GOT3 (cell line): ENCODE measurements around the gene PTBP2.

Experiments
- DNase-seq: peaks from one replicate; lab custom pipeline; 2025; ENCODE audit warnings: mixed read lengths; lab: John Stamatoyannopoulos, UW

Gene PTBP2, protein sequence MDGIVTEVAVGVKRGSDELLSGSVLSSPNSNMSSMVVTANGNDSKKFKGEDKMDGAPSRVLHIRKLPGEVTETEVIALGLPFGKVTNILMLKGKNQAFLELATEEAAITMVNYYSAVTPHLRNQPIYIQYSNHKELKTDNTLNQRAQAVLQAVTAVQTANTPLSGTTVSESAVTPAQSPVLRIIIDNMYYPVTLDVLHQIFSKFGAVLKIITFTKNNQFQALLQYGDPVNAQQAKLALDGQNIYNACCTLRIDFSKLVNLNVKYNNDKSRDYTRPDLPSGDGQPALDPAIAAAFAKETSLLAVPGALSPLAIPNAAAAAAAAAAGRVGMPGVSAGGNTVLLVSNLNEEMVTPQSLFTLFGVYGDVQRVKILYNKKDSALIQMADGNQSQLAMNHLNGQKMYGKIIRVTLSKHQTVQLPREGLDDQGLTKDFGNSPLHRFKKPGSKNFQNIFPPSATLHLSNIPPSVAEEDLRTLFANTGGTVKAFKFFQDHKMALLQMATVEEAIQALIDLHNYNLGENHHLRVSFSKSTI

DNA sequence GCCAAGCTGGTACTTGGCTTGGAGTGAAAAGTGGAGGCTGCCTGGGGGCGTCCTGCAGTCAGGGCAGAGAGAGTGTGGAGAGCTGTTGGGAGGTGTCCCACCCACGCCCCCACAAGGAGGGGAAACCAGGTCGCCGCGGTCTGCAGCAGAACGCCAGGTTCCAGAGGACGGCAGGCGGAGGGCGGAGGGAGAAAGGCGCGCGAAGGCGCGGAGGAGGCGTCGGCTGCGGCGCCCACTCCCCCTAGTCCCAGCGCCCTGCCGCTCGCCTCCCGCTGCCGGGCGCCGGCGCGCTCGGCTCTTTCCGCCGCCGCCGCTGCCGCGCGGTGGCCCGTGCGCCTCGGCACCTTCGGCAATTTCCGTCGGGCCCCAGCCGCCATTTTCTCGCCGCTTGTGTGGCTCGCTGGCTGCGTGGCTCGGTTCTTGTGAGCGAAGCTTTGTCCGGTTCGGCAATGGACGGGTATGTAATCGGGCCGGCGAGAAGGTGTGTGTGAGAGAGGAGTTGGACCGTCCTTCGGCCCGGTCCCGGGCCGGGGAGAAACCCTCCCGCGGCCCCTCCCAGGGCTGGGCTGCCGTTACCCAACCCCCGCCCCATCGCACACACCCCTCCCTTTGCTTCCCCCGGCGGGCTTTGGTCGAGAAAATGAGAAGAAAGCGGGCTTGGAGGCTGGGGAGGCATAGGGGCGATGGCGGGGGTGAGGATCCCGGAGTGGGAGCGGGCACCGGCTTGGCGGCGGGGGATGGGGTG is at the start of gene PTBP2:
Gene PTBP2, plus strand, starts transcription at position 369 of the 745 bp plus-strand sequence. Its CDS starts 81 bp downstream, at position 450.
- peak; percentile 5 for DNase-seq

DNA sequence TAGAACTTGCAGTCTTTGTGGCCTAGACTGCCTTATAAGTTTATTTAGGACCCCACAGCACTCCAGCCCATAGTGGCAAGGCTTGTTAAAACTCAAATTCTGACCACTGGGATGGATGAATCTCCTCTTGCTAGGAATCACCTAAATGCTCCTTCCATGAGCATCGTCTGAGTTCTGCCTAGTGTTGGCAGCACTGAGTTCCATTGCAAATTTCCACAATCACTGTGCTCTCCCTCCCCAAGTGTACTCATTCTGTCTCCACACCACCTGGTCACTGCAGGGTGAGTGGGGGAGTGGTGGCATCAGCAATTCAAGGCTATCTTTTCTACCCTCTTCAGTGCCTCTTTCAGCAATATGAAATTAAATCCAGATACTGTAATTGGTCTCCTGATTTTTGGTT is 46.7 kb upstream of the PTBP2 start:
- no peak for DNase-seq

DNA sequence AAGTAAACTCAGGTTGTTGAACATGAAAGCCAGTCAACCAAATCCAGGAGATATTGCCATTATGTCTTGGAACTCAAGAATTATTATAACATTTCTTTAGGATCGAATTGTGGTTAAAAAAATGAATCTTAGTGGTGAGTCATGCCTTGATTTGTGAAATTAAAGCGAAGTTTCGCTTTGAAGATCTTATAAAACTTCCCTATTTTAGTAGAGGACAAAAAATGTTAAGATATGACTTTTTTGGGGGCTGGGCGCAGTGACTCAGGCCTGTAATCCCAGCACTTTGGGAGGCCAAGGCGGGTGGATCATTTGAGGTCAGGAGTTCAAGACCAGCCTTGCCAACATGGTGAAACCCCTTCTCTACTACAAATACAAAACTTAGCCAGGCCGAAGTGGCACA is 39.5 kb upstream of the PTBP2 start:
- DNase-seq = no peak

DNA sequence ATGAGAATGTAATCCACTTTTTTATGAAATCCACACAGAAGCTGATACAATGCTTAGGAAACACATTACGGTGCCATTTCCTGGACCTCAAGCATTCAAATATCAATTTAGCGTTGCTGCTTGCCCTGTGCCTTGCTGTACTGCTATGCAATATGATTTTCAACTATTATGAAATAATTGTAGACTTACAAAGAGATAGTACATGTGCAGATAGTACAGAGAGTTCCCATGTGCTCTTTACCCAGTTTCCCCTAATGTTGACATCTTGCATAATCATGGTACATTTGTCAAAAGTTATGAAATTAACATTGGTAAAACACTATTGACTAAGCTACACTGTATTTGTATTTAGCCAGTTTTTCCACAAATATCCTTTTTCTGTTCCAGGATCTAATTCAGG is 37.7 kb upstream of the PTBP2 start:
- DNase-seq = no peak

DNA sequence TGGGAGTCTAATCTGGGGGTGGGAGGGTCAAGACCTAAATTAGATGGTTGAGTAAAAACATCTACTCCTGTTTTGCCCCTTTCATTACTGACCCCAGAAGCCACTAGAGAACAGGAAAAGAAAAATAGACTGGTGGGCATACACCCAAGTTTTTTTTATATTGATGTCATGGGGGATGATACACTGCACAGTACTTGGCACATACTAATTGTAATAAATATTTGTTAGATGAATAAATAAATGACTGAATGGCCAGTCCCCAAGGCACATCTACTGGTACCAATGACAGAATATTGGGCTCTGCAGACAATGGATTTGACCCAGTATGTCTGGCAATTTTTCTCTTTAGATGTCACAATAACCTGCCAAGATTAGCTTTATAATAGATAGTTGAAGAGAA is 36.8 kb upstream of the PTBP2 start:
- no peak for DNase-seq

DNA sequence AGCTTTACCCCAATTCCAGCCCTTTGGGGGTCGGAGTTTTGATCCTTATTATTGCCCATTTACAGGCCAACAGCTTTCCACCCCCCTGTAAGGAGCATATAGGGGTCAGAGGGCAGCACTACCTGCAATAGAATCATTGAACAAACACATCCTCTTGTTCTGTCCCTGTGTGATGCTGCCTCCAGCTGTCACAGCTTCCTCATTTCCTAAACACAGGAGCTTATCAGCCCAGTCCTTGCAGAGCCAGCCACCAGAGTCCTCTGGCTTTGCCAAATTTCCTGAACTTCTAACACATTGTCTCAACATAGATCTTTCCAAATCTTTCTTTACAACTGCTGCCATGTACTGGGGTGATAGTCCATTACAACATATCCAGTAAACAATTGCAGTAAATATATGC is 32.8 kb upstream of the PTBP2 start:
- no peak for DNase-seq

DNA sequence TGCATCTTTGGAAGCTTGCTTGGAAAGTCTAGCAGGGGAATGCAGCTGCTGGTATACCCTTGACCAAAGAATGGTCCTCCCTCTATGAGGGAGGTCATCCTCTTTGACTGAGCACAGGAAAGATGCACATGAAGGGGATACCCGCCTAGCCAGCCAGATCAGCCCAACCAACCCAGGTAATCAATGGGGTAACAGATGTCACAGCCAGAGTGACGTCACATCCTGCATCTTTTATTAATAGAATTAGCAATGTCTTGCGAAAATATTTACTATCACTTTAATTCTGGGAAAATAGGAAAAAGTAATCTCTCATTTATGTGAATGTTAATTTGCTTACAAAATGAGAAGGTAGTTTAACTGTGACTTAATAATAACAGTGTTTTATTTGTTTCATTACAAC is 25.6 kb upstream of the PTBP2 start:
- no peak for DNase-seq

DNA sequence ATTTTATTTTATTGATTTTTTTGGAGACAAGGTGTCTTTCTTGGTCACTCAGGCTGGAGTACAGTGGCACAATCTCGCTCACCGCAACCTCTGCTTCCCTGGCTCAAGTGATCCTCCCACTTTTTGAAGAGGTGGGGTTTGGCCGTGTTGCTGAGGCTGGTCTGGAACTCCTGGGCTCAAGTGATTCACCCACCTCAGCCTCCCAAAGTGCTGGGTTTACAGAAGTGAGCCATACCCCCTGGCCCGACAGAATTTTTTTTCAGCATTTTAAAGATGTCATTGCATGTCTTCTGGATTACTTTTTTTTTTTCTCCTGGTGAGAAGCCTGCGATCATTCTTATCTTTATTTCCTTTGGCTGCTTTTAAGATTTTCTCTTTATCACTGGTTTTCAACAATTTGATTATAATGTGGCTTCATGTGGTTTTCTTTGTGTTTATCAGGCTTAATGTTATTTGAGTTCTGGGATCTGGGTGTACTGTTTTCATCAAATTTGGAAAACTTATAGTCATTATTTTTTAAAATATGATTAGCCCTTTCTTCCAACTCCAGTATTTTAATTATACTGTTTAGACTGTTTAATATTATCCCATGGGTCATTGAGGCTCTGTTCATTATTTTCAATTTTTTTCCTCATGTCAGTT is 23.1 kb upstream of the PTBP2 start:
- no peak for DNase-seq

DNA sequence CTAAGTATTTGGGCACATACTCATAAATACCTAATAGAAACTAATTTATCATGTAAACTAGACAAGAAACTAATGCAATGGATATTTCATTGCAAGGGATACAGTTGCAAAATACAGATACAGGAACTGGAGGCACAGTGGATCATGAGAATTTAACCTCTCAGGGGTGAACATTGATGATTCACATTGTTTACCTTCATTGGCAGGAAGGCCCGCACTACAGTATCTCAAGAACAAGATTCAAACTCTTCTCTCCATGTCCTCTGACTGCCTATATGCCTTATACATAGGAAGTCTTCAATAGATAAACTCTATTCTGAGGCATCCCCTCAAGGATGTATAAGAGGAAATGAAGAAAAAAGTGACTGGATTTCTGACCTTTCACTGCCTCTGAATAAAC is 18.4 kb upstream of the PTBP2 start:
- DNase-seq = no peak

DNA sequence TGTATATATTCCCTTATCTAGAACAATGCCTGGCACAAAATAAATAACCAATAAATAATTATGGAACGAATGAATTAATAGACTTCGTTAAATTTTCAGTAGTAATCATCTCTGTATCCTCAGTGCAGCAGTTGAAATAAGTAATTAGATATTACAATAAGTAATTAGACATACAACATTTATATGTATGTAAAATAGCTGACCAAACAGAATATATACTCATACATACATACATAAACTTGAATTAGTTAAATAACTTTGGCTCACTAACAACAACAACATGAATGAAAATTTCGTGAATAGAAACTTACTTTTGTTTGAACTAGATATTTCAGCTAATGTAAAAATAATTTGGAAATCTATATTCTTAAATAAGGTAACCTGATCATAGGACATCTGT is 14.6 kb upstream of the PTBP2 start:
- no peak for DNase-seq

DNA sequence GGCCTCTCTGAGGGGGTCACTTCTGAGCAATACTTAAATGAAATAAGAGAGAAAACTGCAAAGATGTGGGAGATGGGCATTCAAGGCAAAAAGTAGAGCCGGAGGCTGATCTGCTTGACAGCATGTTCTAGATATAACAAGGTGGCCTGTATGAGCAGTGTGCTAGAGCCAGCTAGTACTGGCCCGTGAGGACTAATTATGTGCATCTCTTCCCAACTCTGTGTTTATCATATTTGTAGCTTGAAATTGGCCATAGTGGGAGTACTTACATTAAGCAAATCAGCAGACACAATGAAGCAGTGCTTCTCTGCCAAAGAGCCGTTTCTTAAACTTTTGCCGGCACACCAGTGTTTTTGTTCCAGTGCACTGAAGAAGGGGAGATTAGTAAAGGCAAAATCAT is 13.1 kb upstream of the PTBP2 start:
- DNase-seq = no peak

DNA sequence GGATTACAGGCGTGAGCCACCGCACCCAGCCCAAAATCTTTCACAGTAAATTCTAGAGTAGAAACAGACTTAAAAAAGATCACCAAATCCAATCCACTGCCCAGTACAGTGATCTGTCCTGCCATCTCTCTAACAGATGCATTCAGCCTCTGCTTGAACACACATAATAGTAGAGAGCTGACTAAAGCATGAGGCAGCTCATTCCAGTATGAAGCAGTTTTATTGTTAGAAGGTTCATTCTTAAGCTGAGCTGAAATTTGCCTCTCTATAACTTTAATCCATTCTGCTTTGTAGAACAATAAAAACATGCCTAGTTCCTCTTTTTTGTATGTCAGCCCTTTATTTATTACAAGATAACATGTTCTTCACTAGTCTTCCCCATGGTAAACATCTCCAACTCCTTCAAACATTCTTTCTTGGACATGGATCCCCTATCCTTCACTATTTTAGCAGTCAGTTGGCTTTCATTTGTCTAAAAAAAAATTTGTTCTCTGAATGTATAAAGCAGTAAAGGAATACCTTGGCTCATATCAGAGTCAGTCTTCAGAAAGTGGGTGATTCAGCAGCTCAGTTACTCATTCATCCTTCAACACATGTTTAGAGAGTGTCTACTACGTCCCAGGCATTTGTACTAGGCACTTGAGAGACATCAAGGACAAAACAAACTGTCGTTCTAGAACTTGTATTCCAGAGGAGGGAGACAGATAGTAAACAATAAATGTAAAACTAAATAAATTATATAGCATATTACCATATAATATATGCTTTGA is 10.7 kb upstream of the PTBP2 start:
- DNase-seq = no peak

DNA sequence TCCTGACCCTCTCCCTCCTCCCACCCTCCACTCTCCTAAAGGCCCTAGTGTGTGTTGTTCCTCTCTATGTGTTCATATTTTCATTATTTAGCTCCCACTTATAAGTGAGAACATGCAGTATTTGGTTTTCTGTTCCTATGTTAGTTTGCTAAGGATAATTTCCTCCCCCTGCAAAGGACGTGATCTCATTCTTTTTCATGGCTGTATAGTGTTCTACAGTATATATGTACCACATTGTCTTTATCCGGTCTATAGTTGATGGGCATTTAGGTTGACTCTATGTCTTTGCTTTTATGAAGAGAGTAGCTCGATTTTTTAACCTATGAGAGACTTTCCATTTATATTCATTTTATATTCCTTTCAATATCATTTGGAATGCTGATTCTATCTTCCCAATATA is 7.9 kb upstream of the PTBP2 start:
- DNase-seq = no peak

DNA sequence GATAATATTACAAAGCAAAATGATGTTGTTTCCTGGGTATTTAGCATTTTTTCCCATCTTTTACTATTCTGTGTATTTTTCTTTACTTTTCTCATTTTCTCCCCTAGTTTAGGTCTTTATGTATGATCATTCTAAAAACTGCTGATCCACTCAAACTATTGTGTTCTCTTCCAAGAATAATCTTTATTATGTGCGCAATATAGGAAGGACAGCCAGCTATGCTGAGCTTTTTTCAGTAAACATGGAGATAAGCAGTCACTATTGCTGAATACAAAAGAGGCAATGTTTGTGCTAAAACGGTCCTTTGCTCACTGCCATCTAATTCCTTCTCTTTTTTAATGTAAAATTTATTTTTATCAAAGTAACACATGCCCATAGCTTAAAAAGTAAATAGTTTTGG is 6.7 kb upstream of the PTBP2 start:
- DNase-seq = no peak

DNA sequence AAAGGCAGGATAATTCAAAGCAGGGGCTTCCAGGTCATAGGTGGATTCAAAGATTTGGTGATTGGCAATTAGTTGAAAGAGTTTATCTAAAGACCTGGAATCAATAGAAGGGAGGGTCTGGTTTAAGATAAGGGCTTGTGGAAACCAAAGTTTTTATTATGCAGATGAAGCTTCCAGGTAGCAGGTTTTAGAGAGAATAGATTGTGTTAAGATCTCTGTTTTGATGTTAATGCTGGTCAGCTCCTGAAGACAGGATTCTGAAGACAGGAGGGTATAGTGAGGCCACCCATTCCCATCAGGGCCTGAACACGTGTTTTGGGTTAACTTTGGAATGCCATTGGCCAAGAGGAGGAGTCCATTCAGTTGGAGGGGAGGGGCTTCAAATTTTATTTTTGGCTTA is 6.1 kb upstream of the PTBP2 start:
- DNase-seq = no peak

DNA sequence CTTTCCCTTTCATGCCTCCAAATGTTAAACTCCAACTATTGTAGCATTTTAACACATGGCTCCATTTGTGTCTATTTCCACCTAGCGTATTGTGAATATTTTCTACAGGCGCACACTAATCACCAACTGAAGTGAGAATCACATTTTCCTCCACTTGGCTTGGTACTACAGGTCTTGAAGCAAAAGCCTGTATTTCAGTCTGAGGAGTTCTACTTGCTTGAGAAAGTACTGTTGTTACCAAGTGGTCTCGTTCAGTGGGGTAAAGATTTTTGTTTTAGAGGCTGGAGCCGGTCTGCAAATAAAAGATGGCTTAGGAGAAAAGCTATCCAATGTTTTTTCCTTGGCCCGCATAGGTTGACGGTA is 550 bp upstream of the PTBP2 start:
- no peak for DNase-seq

DNA sequence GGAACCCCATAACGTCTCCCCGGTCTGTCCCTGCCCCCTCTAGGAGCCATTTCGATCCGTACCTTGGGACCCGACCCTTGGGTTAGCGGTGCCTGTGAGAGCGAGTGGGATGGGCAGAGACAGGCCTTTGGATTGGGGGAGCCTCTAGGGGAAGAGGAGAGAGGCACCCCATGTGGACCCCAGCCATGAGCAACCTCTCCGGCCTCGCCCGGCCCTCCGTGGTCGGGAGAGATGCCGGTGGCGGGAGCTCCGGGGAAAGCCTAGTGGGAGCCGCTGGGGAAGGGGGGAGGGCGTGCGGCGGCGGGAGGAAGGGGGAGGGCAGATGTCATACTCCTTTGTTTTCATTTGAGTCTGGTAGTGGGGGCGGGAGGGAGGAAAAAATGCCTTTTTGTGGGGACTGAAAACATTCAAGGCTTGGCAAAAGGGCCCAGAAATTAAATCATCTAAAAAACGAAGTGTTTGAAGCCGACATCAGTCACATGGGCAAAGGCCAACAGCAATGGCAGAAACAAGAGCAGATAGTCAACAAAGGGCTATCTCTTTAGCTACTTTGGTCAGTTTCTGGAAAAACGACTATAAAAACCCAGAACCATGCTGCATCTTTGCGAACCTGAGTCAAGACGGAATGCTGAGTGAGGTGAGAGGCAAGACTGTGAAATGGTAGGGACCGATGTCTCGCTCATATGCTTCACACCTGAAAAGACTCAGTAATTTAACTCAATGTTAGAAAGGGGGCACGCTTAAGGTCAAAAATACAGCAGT is 758 bp downstream of the PTBP2 start:
- no peak for DNase-seq

DNA sequence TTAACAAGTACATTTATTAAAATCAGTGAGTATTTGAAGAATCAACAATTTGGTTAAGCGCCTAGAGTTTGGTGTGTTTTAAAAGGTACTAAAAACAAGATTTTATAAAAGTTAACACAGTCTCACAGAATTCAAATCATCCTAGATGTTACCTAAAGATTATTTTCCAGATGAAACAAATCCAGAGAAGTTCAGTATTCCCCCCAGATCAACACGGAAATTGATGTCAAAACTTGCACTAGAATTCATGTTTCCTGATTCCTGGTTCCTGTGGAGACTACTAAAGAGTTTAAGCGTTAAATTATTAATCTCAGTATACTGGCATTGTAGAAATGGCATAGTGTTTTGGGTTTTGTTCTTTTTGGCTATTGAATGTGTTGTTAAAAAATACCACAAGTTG is 1.4 kb downstream of the PTBP2 start:
- DNase-seq = no peak

DNA sequence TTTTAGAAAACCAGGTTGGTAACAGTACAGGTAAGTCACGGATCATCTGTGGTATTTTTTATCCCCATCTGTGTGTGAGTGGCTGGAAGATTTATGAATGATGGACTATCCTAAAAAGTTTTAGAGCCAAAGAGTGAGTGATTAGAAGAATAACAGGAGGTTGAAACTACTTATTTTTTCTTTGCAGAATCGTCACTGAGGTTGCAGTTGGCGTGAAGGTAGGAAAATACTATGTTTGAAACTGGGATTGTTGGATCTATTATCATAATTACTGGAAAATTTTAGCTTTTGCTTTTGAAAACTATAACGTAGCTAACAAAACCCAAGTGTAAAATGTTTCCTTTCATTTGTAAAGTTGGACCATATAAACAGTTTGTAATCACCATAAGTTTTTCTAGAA is 1.8 kb downstream of the PTBP2 start:
- no peak for DNase-seq

DNA sequence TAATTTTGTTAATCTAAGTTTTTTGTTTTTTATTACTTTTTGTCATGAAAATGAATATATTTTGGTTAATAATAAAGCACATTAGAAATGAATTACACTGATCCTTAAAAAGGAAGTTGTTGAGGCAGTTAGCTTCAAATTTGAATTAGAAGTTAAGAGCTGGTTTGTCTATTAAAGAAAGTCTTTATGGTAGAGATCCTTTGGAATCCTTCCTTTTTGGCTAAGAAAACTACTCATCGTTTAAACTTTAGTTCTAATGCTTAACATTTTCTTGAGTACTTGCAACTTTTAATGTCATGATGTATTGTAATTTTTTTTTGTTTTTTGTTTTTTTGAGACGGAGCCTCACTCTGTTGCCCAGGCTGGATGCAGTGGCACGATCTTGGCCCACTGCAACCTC is 2.4 kb downstream of the PTBP2 start:
- DNase-seq = no peak

DNA sequence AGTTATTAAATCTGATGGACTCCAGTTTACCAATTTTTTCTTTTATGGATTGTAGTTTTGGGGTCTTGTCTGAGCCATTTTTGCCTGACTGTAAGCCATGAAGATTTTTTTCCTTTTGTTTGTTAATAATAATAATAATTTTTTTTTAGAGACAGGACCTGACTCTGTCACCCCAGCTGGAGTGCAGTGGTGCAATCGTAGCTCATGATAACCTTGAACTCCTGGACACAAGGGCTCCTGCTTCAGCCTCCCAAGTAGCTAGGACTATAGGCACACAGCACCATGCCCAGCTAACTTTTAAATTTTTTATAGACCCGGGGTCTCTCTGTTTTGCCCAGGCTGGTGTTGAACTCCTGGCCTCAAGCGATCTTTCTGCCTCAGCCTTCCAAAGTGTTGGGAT is 6.3 kb downstream of the PTBP2 start:
- DNase-seq = no peak
